Vagina (tissue), 2 donors: ENCODE data around the gene PABPC1L.

Experiments
- CTCF ChIP-seq, 3 experiments: fragments of 450-650 bp in 2 of 3; fragments of 200-600 bp in 1 of 3; sonication (generic) in 1 of 3; IDR thresholded peaks; one replicate each; pipeline ENCODE4 v1.5.1; 2017 to 2019; ENCODE audit warnings: antibody characterized with exemption in 3 of 3, mild to moderate bottlenecking in 2 of 3, moderate library complexity in 2 of 3
- POLR2AphosphoS5 ChIP-seq, 2 donors: sonication (generic); formaldehyde crosslinking; IDR thresholded peaks; one replicate each; pipeline ENCODE4 v1.9.0; 2017; ENCODE audit warnings: antibody characterized with exemption in 2 of 2, mild to moderate bottlenecking in 2 of 2, low read depth in 1 of 2; ENCODE audit not compliant: insufficient read depth in 1 of 2

DNA sequence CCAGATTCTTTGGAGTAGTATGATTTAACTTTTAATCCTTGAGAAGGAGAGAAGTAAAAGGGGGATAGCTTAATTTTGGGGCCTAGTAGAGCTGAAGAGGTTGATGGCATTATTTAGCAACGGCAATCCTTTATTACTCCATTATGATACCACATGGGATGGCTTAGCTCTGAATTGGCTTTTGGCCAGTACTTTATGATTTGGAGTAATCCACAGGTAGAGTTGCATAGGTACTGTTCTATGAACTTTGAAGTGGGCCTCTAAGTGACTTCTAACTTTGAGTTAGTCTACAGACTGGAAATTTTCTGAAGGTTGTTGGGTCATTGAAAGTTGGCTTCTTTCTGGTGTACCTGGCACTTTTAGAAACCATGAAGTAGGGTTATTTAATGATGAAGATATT lies 12.7 kb upstream of the PABPC1L start:
- no peak for TF ChIP-seq POLR2AphosphoS5 (IDR thresholded peaks at IDR 0.05; ENCODE audit: insufficient read depth in 1 of 2, low read depth in 1 of 2)
- no peak for TF ChIP-seq CTCF (IDR thresholded peaks at IDR 0.05)
